Mesendoderm (in vitro differentiated cells): ENCODE results near the gene RTL10.
A peak's percentile ranks its signal among the peaks of the same experiment; 100 is the strongest.

ENCODE experiments used
- DNase-seq: peaks from one replicate; pipeline ENCODE4 v3.0.0; 2013
- H2AK5ac ChIP-seq: 2 replicates; pipeline ENCODE4 v1.6.1; 2013; ENCODE audit warnings: low read length, inconsistent platforms
- H2BK120ac ChIP-seq: 2 replicates; pipeline ENCODE4 v1.6.1; 2013; ENCODE audit warnings: low read depth, mild to moderate bottlenecking, low read length, moderate library complexity, mixed read lengths
- H2BK15ac ChIP-seq: replicated peaks from 2 replicates; pipeline ENCODE4 v1.6.1; 2013; ENCODE audit warnings: low read depth, mild to moderate bottlenecking, moderate library complexity
- H2BK5ac ChIP-seq: 2 replicates; pipeline ENCODE4 v1.6.1; 2013; ENCODE audit warnings: low read length, inconsistent platforms
- H3K18ac ChIP-seq: 2 replicates; pipeline ENCODE4 v1.6.1; 2013; ENCODE audit warnings: mild to moderate bottlenecking, low read length, mixed read lengths
- H3K23ac ChIP-seq: one replicate; pipeline ENCODE4 v1.6.1; 2013; ENCODE audit warnings: low read length
- H3K27ac ChIP-seq: 2 replicates; pipeline ENCODE4 v1.5.1; 2013; ENCODE audit warnings: low read depth, mild to moderate bottlenecking, inconsistent platforms, low read length, moderate library complexity
- H3K27me3 ChIP-seq: 2 replicates; pipeline ENCODE4 v1.6.1; 2013; ENCODE audit warnings: low read length, control low read depth, mild to moderate bottlenecking, inconsistent platforms; ENCODE audit not compliant: insufficient read depth, poor library complexity
- H3K36me3 ChIP-seq: 2 replicates; pipeline ENCODE4 v1.6.1; 2013; ENCODE audit warnings: low read length, inconsistent platforms; ENCODE audit not compliant: control insufficient read depth, insufficient read depth
- H3K4ac ChIP-seq: one replicate; pipeline ENCODE4 v1.6.1; 2013; ENCODE audit warnings: low read depth, mild to moderate bottlenecking, low read length, moderate library complexity
- H3K4me1 ChIP-seq: 2 replicates; pipeline ENCODE4 v1.6.1; 2013; ENCODE audit warnings: low read depth, low read length, inconsistent platforms; ENCODE audit not compliant: control insufficient read depth
- H3K4me2 ChIP-seq: 2 replicates; pipeline ENCODE4 v1.6.1; 2013; ENCODE audit warnings: low read length
- H3K4me3 ChIP-seq: 2 replicates; pipeline ENCODE4 v1.5.1; 2013; ENCODE audit warnings: mild to moderate bottlenecking, low read length
- H3K56ac ChIP-seq: one replicate; pipeline ENCODE4 v1.6.1; 2013; ENCODE audit warnings: low read length
- H3K79me1 ChIP-seq: 2 replicates; pipeline ENCODE4 v1.6.1; 2013; ENCODE audit warnings: low read length, inconsistent platforms
- H3K79me2 ChIP-seq: 2 replicates; pipeline ENCODE4 v1.6.1; 2013; ENCODE audit warnings: mild to moderate bottlenecking, low read length; ENCODE audit not compliant: control insufficient read depth, insufficient read depth
- H3K9ac ChIP-seq: 2 replicates; pipeline ENCODE4 v1.6.1; 2013; ENCODE audit warnings: low read length, inconsistent platforms
- H4K5ac ChIP-seq: one replicate; pipeline ENCODE4 v1.6.1; 2013; ENCODE audit warnings: low read length
- H4K8ac ChIP-seq: one replicate; pipeline ENCODE4 v1.6.1; 2013; ENCODE audit warnings: low read depth, mild to moderate bottlenecking, control low read depth, low read length, moderate library complexity
- WGBS: extraction: QIAGEN DNeasy Blood & Tissue Kit; methylation state at CpG from one replicate; pipeline ENCODE4 v1.1.7; 2013; ENCODE audit warnings: low lambda C conversion rate, missing lambda C conversion rate; ENCODE audit not compliant: insufficient coverage; ENCODE audit errors: extremely low coverage; 5-methylcytosine and 5-hydroxymethylcytosine counted together

The RTL10 gene

DNA sequence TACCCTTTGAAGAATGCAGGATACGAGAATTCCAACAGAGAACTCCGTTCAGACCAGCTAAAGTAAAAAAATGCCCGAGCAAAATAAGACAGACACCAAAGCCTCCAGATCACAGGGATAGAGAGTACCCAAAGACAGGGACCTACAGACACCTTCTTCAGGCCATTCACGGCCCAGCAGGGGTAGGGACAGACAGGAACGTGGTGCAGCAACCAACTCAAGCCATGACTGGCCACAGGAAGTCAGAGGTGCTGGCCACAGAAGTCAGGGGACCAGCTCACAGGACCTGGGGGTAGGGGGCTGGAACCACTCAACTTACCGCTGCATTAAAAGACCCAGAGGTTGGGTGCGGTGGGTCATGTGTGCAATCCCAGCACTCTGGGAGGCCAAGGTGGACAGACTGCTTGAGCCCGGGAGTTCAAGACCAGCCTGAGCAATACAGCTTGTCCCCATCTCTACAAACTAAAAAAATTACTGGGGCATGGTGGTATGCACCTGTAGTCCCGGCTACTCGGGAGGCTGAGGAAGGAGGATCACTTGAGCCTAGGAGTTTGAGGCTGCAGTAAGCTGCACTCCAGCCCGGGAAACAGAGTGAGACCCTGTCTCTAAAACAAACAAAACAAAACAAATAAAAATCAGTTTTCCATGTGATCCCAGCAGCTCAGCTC, 47.0 kb upstream of the RTL10 start:
- Histone ChIP-seq H3K27ac (no peak overlapping the region), H3K27me3 (no peaks in the 10 kb centered on the region), H3K79me2 (no peaks in the 10 kb centered on the region), H3K36me3 (no peaks in the 10 kb centered on the region), H2BK5ac (no peak overlapping the region), H3K9ac (no peak overlapping the region), H3K4ac (no peak overlapping the region), H2BK15ac (no peak overlapping the region), H2BK120ac (no peak overlapping the region), H2AK5ac (no peak overlapping the region), H4K5ac (no peak overlapping the region), H3K23ac (no peak overlapping the region), H3K4me1 (no peaks in the 10 kb centered on the region), H3K4me3 (no peak overlapping the region), H3K18ac (no peak overlapping the region), H3K56ac (peak overlapping the region; percentile 15), H3K4me2 (no peak overlapping the region), H3K79me1 (no peaks in the 10 kb centered on the region), H4K8ac (no peak overlapping the region)
- no peak for DNase-seq
- WGBS: no CpG with 5 or more reads among the region's 11 CpGs

GRCh38 chr22:19900707-19901436, 46.2 kb upstream of the RTL10 start:
- Histone ChIP-seq H2BK15ac (no peak overlapping the region), H3K36me3 (no peaks in the 10 kb centered on the region), H3K79me2 (no peaks in the 10 kb centered on the region), H3K18ac (no peak overlapping the region), H4K8ac (no peak overlapping the region), H2AK5ac (no peak overlapping the region), H3K9ac (no peak overlapping the region), H3K23ac (no peak overlapping the region), H2BK120ac (no peak overlapping the region), H3K56ac (no peak overlapping the region), H3K4me2 (no peak overlapping the region), H2BK5ac (no peak overlapping the region), H3K27me3 (no peaks in the 10 kb centered on the region), H4K5ac (no peak overlapping the region), H3K27ac (no peak overlapping the region), H3K4ac (no peak overlapping the region), H3K4me1 (no peaks in the 10 kb centered on the region), H3K79me1 (no peaks in the 10 kb centered on the region), H3K4me3 (no peak overlapping the region)
- no CpG with 5 or more reads among the region's 13 CpGs for WGBS
- no peak for DNase-seq

DNA sequence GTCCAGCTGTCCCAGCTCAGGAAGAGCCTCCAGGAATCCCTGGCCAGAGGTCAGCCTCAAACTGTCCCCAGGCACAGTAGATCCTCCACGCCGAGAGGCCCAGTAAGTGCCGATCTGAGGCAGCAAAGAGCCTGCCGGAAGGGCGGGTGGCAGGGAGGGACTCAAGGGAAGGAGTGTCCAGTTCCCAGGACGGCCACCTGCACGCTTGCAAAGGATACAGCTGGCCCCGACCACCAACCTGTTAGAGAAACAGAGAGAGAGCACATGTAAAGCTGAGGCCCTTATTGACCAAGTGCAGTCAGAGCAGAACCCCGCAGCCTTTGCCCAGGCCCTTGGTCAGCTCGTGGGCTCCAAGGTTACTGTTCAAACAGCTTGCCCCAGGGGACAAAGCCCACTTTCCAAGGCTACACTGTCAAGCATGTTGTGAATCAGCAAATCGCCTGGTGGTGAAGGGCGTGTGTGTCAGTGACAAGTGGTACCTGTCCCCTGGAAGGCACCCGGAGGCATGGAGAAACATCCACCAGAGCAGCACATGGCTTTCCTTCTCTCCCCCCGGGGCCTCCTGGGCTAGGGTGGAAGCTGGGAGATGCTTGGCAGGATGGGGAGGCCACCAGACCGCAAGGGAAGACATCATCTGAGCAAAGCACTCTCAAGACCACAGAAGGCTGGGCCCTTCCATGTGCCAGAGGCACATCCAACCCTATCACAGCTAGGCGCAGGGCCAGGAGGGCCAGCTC, 44.3 kb upstream of the RTL10 start:
- H3K27me3 ChIP-seq: no peaks in the 10 kb centered on the region

GRCh38 chr22:19898145-19898544, 43.5 kb upstream of the RTL10 start:
- no peaks in the 10 kb centered on the region for H3K79me2 ChIP-seq
- no peak overlapping the region for H3K27ac ChIP-seq
- no peak overlapping the region for H3K9ac ChIP-seq
- WGBS: no CpG with 5 or more reads among the region's 7 CpGs
- H2BK5ac ChIP-seq: no peak overlapping the region
- no peaks in the 10 kb centered on the region for H3K36me3 ChIP-seq
- H2BK120ac ChIP-seq: no peak overlapping the region
- H3K4ac ChIP-seq: no peak overlapping the region
- no peak overlapping the region for H4K5ac ChIP-seq
- no peak overlapping the region for H3K23ac ChIP-seq
- no peak overlapping the region for H4K8ac ChIP-seq
- H3K56ac ChIP-seq: no peak overlapping the region
- no peaks in the 10 kb centered on the region for H3K27me3 ChIP-seq
- no peaks in the 10 kb centered on the region for H3K4me1 ChIP-seq
- H3K4me2 ChIP-seq: no peak overlapping the region
- no peak overlapping the region for H3K4me3 ChIP-seq
- H2AK5ac ChIP-seq: no peak overlapping the region
- H2BK15ac ChIP-seq: no peak overlapping the region
- DNase-seq: no peak
- H3K79me1 ChIP-seq: no peaks in the 10 kb centered on the region
- no peak overlapping the region for H3K18ac ChIP-seq

More for the DNA sequence above, 44.3 kb upstream of the RTL10 start:
- Histone ChIP-seq H4K8ac (no peak overlapping the region), H3K4me2 (no peak overlapping the region), H3K4me3 (no peak overlapping the region), H3K4me1 (no peaks in the 10 kb centered on the region), H3K9ac (no peak overlapping the region), H3K56ac (no peak overlapping the region), H4K5ac (no peak overlapping the region), H2BK5ac (no peak overlapping the region), H2AK5ac (no peak overlapping the region), H2BK120ac (no peak overlapping the region), H3K18ac (no peak overlapping the region), H3K4ac (no peak overlapping the region), H2BK15ac (no peak overlapping the region), H3K36me3 (no peaks in the 10 kb centered on the region), H3K23ac (no peak overlapping the region), H3K79me2 (no peaks in the 10 kb centered on the region), H3K79me1 (no peaks in the 10 kb centered on the region), H3K27ac (no peak overlapping the region)
- DNase-seq: no peak
- no CpG with 5 or more reads among the region's 16 CpGs for WGBS

GRCh38 chr22:19897726-19898125, 43.1 kb upstream of the RTL10 start:
- H3K4ac ChIP-seq: no peak overlapping the region
- no peak overlapping the region for H2AK5ac ChIP-seq
- no peak overlapping the region for H3K23ac ChIP-seq
- no peak overlapping the region for H2BK15ac ChIP-seq
- no peak overlapping the region for H3K27ac ChIP-seq
- H3K56ac ChIP-seq: no peak overlapping the region
- H3K4me2 ChIP-seq: no peak overlapping the region
- no peaks in the 10 kb centered on the region for H3K79me1 ChIP-seq
- H3K9ac ChIP-seq: no peak overlapping the region
- no peak overlapping the region for H2BK120ac ChIP-seq
- no peak overlapping the region for H3K18ac ChIP-seq
- H3K36me3 ChIP-seq: no peaks in the 10 kb centered on the region
- DNase-seq: no peak
- H3K27me3 ChIP-seq: no peaks in the 10 kb centered on the region
- no peak overlapping the region for H4K8ac ChIP-seq
- no CpG with 5 or more reads among the region's 16 CpGs for WGBS
- H3K79me2 ChIP-seq: no peaks in the 10 kb centered on the region
- no peak overlapping the region for H2BK5ac ChIP-seq
- no peak overlapping the region for H4K5ac ChIP-seq
- no peak overlapping the region for H3K4me3 ChIP-seq
- no peaks in the 10 kb centered on the region for H3K4me1 ChIP-seq
